ENCODE measurements around the gene CHRM1.

Gene CHRM1

DNA sequence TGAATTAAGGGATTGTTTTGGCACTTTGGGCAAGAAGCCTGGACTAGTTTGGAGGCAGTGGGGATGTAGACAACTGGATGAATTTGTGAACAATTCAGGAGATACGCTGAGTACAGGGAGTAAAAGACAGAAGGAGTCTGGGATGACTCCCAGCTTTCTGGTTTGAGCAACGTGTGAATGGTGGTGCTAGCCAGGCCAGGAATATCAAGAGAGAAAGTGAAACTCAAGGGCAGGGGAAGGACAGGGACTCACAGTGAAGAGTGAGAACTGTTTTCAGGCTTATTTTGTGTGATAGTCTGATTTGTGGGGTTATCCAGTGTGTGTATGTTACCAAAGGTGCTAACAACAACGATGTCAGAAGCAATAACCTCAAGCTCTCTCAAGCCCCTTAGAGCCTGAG lies 15.9 kb downstream of the CHRM1 start:
- DNase-seq (ENCODE audit: low read depth): no peak

DNA sequence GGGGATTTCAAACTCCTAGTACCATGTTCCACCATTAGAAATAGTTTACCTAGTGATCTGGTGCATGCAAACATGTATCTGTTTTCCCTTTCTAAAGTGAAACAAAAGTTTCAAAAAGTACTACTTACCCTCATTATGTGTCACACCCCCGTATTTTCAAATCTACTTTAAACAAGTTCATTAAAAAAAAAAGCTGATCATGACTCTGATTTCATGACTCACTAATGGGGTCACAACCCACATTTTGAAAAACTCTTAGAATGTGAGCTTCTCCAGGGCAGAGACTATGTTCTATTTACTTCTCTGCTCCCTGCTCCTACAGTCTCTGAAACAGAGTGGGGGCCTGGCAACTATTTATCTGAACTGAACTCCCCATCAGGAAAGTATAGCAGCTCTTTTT lies 18.2 kb downstream of the CHRM1 start:
- DNase-seq (ENCODE audit: low read depth): no peak

DNA sequence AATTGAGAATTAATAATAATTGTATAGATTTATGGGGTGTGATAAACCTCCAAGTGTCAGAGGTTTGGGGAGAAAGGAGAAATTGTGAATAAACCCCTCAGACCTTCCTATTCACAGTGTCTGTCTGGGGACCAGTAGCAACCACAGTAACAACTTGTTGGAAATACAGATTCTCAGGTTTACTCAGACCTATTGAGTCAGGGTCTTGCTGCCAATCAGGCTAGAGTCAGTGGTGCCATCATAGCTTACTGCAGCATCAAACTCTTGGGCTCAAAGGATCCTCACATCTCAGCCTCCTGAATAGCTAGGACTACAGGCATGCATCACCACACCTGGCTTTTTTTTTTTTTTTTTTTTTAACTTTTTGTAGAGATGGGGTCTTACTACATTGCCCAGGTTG lies 23.1 kb downstream of the CHRM1 start:
- DNase-seq (ENCODE audit: low read depth): no peak

DNA sequence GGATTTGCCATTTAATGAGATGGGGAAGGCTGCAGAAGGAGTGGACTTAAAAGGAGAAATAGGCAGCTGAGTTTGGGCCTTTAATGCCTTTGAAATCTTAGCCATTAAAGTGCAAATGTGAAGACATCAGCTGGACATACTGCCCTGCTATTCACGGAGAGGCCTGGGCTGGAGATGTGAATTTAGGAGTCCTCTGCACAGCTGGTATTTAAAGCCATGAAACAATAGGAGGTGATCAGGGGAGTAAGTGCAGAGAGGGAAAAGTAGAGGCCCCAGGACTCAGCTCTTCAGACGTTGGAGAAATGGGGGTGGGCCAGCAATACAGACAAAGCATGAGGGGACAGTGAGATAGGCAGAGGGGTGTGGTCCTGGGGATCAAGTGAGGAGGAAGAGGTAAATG lies 23.9 kb downstream of the CHRM1 start:
- DNase-seq (ENCODE audit: low read depth): no peak

DNA sequence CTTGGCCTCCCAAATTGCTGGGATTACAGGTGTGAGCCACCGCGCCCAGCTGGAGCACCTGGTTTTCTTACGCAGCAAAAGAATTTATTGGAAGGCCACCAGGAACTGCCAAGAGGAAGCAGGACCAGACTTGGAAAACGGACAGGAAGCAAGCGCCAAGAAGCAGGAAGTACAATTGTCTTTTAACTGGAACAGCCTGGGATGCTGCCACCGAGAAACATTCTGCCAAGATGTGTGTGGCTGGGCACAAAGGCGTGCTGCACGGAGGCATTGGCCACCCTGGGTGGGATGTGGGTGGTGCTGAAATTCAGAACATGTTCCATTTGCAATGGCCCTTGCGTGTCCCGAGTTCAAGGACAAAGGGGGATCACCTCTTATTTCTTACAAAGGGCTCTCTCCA lies 25.1 kb downstream of the CHRM1 start:
- no peak for DNase-seq (ENCODE audit: low read depth)

DNA sequence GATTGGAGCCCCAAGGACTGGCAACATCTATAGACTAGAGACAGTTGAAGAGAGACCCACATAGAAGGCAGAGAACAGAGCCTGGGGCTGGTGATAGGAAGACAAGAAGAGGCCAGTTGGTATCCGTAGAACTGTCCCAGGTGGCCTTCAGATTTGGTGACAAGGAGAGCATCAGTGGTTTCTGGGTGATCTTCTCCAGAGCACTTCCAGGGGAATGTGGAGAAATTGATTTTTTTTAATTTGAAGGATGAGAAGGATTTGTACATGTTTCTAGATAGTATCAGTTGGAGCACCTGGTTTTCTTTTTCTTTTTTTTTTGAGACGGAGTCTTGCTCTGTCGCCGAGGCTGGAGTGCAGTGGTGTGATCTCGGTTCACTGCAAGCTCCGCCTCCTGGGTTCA lies 25.7 kb downstream of the CHRM1 start:
- no peak for DNase-seq (ENCODE audit: low read depth)

DNA sequence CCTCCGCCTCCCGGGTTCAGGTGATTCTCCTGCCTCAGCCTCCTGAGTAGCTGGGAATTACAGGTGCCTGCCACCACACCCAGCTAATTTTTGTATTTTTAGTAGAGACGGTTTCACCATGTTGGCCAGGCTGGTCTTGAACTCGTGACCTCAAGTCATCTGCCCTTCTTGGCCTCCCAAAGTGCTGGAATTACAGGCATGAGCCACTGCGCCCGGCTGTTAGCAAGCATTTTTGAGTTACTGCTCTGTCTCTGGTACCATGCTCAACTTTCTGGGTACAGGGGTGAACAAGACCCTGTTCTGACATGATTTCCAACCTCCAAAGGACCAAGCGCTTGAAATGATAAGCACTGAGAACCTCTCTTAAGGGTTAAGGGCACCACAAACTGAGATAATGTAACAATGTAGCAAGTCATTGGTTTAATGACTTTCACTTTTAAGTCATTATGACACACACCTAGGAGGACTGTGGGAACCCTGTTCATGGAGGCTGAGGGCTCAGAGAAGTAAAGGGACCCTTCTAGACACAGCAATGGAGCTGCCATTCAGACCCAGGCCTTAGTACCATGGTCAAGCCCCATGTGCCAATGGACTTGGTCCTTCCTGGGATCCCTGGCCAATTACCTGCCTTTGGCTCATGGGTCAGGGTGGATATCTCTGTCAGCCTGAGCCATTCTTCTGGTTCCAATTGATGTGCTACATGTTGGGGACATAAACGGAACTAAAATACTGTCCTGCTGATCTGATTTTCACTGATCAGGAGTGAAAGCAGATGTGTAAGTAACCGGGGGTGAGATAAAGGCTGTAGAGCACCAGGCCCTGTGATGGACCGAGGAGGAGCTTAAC lies 28.9 kb downstream of the CHRM1 start:
- no peak for DNase-seq (ENCODE audit: low read depth)

DNA sequence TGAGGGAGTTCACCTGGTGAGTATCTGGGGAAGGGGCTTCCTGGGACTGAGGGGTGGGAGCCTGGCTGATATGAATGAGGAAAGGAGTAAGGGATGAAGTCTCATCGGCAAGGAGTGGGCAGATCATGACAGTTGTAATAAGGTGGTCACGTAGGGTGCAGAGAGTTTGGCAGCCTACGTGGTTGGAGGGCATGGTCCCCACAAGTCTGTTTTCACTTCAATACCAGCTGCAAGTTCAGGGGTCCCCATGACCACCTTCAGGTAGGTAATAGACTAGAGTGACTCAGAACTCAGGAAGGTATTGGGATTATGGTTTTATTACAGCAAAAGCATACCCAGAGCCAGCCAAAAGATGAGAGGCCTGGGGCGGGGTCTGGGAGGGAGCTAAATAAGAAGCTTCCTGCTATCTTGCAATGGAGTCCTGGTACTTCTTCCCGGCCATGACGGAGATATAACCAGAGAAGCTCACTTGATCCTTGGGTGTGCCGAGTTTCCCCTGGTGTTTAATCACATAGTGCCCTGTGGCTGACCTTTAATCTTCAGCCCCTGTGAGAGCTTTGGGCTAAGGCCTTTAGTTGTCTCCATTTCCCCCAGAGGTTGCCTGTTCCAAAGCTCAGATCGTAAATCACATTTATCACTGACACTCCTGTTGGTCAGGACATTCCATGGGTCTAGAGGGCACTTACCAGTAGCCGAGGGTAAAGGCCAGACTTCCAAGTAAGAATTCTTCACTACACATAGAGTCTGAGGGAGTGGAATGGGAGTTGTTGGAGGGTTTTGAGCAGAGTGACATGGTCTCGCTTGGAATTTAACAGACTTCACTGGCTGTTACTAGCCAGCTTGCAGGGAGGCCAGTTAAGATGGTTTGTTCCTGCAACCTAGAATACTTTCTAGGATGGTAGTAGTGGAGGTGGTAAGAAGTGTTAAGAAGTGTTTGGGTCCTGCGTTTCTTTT lies 31.4 kb downstream of the CHRM1 start:
- DNase-seq (ENCODE audit: low read depth): no peak

DNA sequence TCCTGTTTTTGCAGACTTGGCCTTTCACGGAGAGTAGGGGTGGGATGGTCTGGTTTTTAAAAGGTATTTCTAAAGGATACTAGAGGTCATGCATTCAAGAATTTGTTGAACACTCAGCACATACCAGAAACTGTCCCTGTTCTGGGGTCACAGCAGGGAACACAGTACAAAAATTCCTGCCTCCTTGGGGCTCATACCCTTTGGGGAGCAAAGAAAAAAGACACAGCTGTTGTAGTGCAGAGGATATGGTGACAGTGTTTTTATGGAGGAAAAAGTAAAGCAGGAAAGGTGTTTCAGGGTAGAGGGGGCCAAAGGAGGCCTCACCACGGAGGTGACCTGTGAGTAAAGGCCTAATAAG lies 32.1 kb downstream of the CHRM1 start:
- DNase-seq (ENCODE audit: low read depth): no peak

DNA sequence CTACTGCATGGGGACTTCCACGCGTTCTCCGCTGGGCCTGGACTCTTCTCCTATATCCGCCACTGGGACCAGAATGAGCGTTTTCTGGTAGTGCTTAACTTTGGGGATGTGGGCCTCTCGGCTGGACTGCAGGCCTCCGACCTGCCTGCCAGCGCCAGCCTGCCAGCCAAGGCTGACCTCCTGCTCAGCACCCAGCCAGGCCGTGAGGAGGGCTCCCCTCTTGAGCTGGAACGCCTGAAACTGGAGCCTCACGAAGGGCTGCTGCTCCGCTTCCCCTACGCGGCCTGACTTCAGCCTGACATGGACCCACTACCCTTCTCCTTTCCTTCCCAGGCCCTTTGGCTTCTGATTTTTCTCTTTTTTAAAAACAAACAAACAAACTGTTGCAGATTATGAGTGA lies 32.8 kb downstream of the CHRM1 start:
- DNase-seq (ENCODE audit: low read depth): no peak

DNA sequence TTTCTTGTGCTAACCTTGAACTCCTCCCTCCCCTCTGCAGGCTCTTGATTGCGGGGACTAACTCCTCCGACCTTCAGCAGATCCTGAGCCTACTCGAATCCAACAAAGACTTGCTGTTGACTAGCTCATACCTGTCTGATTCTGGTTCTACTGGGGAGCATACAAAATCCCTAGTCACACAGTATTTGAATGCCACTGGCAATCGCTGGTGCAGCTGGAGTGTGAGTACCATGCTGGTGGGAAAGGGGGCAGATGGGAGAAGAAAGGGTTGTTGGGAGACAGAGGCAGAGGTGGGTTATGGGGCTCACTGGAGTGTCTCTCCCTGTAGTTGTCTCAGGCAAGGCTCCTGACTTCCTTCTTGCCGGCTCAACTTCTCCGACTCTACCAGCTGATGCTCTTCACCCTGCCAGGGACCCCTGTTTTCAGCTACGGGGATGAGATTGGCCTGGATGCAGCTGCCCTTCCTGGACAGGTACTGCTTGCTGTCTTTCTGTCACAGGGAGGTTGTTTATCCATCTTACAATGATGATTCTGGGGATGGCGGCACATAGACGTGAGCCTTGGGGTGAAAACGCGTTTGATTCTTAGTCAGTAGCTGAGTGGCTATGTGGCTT lies 35.9 kb downstream of the CHRM1 start:
- DNase-seq (ENCODE audit: low read depth): no peak

DNA sequence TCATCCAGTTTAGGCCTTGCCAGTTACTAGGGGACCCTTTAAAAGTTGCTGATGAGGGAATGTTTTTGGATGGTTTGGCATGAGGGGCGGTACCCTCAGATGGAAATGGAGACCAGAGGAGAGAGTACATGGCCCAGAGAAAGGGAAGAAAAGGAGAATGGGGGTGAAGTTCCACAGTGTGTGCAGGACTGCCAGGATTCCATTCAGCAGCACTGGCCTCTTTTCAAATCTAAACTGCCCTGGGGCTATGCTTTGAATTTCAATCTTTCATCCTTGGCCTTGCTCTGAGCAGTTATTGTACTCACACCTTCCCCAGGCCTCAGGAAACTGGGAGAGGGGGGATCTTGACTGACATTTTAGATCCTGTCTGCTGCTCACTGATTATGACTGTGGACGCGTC lies 37.5 kb downstream of the CHRM1 start:
- no peak for DNase-seq (ENCODE audit: low read depth)

DNA sequence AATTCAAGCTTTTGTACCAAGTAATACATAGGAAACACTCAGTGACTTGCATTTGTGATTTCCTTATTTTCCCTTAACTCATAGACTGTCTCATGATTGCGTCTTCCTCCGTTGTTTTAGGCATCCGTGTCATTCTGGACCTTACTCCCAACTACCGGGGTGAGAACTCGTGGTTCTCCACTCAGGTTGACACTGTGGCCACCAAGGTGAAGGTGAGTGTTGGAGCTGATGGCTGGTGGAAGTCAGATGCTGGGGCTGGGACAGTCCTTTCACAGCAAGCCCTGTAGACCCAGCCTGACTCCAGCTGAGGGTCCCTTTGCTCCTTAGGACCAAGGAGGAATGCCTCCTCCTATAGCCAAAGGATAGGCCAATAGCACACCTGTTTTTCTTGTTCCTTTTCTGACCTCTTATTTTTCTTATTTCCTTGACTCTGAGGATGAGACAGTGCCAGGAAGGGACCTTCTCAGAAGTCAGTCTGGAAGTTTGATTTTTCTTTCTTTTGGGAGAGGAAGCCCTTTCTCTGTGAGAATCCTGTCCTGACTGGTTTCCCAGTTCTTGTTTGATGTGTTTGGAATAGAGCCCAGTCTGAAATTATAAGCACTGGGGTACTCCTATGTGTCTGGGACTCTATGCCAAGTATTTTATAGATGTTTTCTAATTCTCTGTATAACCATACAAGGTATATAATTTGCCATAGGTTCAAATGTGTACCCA lies 38.2 kb downstream of the CHRM1 start:
- no peak for DNase-seq (ENCODE audit: low read depth)

DNA sequence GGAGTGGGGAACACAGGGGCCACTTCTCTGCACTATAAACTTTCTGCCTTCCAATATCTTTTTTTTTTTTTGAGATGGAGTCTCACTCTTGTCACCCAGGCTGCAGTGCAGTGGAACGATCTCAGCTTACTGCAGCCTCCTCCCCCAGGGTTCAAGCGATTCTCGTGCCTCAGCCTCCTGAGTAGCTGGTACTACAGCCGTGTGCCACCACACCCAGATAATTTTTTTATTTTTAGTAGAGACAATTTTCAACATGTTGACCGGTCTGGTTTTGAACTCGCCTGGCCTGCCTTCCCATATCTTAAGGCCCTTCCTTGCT lies 38.8 kb downstream of the CHRM1 start:
- no peak for DNase-seq (ENCODE audit: low read depth)

DNA sequence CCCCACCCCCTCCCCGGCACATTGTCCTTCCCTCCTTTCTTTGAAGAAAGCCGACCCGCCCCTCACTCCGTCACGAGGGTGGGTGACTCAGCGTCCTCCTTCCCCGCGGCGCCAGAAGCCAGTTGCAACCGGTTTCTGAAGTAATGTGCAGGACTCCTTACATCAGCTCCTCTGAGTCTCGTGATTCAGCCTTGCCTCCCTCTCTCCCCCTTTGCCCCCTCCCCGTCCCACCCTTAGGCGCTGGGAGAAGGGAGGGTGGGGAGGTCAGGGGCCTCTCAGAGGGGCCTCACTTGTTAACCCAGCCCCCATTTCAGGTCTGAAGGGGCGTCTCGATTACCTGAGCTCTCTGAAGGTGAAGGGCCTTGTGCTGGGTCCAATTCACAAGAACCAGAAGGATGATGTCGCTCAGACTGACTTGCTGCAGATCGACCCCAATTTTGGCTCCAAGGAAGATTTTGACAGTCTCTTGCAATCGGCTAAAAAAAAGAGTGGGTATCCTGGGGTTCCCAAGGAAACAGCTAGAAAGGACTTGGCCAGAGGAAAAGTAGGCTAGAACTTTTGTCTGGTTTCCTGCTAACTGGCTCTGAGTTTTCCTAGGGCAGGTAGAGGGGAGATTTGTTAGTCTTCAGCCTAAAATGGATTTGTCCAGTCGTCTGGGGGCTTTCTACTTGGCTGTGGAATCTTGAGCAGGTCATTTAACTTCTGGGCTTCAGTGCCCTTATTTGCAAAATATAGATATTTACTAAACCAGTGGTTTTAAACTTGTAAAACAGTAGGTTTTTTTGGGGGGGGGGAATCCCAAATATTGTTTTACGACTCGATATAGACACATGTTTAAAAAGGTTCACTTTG lies 39.4 kb downstream of the CHRM1 start:
- peak; percentile 91 for DNase-seq (ENCODE audit: low read depth)

DNA sequence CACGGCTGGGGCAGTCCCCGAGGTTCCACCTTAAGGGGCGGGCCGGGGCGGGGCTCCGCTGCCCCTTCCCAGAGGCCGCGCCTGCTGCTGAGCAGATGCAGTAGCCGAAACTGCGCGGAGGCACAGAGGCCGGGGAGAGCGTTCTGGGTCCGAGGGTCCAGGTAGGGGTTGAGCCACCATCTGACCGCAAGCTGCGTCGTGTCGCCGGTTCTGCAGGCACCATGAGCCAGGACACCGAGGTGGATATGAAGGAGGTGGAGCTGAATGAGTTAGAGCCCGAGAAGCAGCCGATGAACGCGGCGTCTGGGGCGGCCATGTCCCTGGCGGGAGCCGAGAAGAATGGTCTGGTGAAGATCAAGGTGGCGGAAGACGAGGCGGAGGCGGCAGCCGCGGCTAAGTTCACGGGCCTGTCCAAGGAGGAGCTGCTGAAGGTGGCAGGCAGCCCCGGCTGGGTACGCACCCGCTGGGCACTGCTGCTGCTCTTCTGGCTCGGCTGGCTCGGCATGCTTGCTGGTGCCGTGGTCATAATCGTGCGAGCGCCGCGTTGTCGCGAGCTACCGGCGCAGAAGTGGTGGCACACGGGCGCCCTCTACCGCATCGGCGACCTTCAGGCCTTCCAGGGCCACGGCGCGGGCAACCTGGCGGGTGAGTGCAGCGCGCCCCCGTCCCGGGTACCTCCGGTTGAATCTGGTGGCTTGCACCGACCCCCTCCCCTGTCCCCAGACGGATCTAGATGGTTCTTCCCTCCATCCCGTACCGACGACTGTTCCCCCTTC lies 40.2 kb downstream of the CHRM1 start, which contains the start of gene SLC3A2:
TSS of gene SLC3A2 (plus strand) at position 94 of the 776 bp plus-strand sequence. CDS start at position 222, 128 bp downstream.
- DNase-seq (ENCODE audit: low read depth): peak; percentile 69

DNA sequence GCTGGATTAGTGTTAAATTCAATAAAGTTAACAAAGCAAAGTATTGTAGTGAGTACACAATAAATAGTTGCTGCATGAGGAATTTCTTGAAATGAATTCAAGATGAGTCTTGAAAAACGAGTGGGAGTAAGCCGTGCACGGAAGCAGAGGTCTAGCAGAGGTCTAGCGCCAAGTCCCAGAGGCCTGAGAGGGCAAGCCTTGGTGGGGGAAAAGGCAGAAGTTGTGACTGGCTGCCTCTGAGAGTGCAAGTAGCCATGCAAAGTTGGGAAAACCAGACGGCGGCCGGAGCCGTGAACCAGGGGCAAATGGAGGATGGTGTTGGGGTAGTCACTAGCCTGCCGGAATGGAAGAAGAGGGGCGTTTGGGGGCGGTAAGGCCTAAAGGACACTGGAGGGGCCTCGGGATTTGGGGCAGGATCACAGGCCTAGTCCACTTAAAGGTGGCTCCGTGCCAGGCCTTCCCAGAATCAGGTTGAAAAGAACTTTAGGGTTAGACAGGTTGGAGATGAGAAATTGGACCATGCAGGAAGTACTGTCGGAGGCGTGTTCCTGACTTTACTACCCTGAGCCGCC lies 40.8 kb downstream of the CHRM1 start:
- no peak for DNase-seq (ENCODE audit: low read depth)

DNA sequence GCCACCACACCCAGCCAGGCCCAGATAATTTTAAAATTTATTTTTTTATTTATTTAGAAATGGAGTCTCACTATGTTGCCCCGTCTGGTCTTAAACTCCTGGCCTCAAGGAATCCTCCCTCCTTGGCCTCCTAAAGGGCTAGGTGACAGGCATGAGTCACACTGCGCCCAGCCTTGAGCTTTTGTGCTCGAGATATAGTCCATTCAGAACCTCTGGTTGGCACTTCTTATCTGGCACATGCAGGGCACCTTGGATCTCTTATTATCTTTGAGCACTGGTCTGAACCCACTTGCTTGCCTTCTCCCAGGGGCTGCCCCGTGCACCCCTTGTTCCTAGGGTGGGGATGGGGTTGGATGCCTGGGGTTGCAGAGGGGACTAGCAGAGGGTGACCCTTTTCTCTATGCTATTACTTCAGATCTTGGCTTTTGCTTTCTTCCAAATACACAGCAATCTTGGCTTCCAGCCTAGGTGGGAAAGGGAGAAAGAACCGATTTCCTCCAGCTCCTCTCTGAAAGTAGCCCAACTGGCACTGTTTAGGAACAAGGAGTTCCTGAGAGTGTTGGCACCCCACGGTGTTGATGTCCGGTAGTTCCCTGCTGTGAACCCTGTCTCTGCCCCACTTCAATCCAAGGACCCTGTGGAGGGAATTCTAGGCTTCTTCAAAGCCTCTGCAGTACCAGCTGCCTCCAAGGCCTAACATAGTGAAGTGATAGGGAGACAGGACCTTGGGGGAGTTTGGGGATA lies 41.8 kb downstream of the CHRM1 start:
- no peak for DNase-seq (ENCODE audit: low read depth)

DNA sequence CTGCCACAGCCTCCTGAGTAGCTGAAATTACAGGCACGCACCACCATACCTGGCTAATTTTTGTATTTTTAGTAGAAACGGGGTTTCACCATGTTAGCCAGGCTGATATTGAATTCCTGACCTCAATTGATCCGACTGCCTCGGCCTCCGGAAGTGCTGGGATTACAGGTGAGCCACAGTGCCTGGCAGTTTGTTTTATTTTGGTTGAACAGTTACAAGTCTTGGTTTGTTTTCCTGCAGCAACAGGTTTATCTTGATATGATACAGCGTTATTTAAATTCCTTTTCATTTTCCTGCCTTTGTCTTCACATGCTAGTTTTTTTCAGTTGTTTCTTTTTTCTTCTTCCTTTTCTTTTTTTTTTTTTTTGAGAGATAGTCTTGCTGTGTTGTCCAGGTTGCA lies 44.5 kb downstream of the CHRM1 start:
- no peak for DNase-seq (ENCODE audit: low read depth)

Measured in stimulated activated CD8-positive, alpha-beta memory T cell treated with anti-CD3 and anti-CD28 coated beads, Interleukin-12 subunit alpha, Interleukin-12 subunit beta, amount 100 ng/mL, for 1 hour (primary cell).